Tibial artery (tissue), 4 donors: ENCODE measurements around the gene MS4A12.
A peak's percentile ranks its signal among the peaks of the same experiment; 100 is the strongest.

Experiments used
- DNase-seq, 2 donors: peaks; one replicate each; pipeline ENCODE4 v3.0.0-alpha.2; 2019
- H3K27ac ChIP-seq, 2 donors: fragments of 200-600 bp; sonication (generic) in 1 of 2; 1 replicate in 1 of 2; 2 replicates in 1 of 2; pipeline ENCODE4 v1.5.1; 2018 to 2019; ENCODE audit warnings: mild to moderate bottlenecking in 1 of 2
- H3K27me3 ChIP-seq, 2 donors: fragments of 200-600 bp; sonication (generic) in 1 of 2; one replicate each; pipeline versions ENCODE4 v1.5.1 to v1.6.0; 2016 to 2019
- H3K36me3 ChIP-seq, 3 donors: fragments of 200-600 bp; sonication (generic) in 2 of 3; one replicate each; pipeline ENCODE4 v1.5.1; 2016 to 2019; ENCODE audit warnings: mild to moderate bottlenecking in 2 of 3
- H3K4me1 ChIP-seq, 4 donors: fragments of 200-600 bp; sonication (generic) in 2 of 4; 1 replicate in 3 of 4; 2 replicates in 1 of 4; pipeline ENCODE4 v1.5.1; 2016 to 2019
- H3K4me3 ChIP-seq, 2 donors: fragments of 200-600 bp; sonication (generic) in 1 of 2; 1 replicate in 1 of 2; 2 replicates in 1 of 2; pipeline ENCODE4 v1.5.1; 2018 to 2019; ENCODE audit warnings: mild to moderate bottlenecking in 2 of 2
- H3K9me3 ChIP-seq, 3 donors: fragments of 200-600 bp; sonication (generic) in 1 of 3; one replicate each; pipeline ENCODE4 v1.5.1; 2016 to 2019
- CTCF ChIP-seq, 2 experiments: fragments of 200-600 bp in 1 of 2; fragments of 450-650 bp in 1 of 2; IDR thresholded peaks; one replicate each; pipeline ENCODE4 v1.5.1; 2017 to 2019; ENCODE audit warnings: antibody characterized with exemption in 2 of 2, mild to moderate bottlenecking in 1 of 2, moderate library complexity in 1 of 2
- intact Hi-C: fragments of 100-400 bp; cut with DNase I; formaldehyde crosslinking; loops from one replicate; pipeline ENCODE4 v1.15.0; 2023; ENCODE audit warnings: low total_unique reads

Gene MS4A12

GRCh38 chr11:60485987-60486386 lies 6.6 kb upstream of the MS4A12 start:
- H3K36me3 ChIP-seq, result no peaks in the 10 kb centered on the region
- intact Hi-C loops, result no loop called here
- no peaks in the 10 kb centered on the region for H3K27me3 ChIP-seq
- TF ChIP-seq CTCF (IDR thresholded peaks at IDR 0.05), result no peak
- no peak overlapping the region for H3K27ac ChIP-seq
- H3K4me3 ChIP-seq, result no peak overlapping the region
- H3K9me3 ChIP-seq, result no peaks in the 10 kb centered on the region
- H3K4me1 ChIP-seq, result no peaks in the 10 kb centered on the region
- no peak for DNase-seq

- no peaks in the 10 kb centered on the region for H3K4me1 ChIP-seq
- no peaks in the 10 kb centered on the region for H3K9me3 ChIP-seq
- intact Hi-C loops, result no loop called here
- DNase-seq, result no peak
- H3K4me3 ChIP-seq, result no peak overlapping the region
- no peaks in the 10 kb centered on the region for H3K36me3 ChIP-seq
- no peak overlapping the region for H3K27ac ChIP-seq
- TF ChIP-seq CTCF (IDR thresholded peaks at IDR 0.05), result no peak
- no peaks in the 10 kb centered on the region for H3K27me3 ChIP-seq
Observed at GRCh38 chr11:60493454-60493853, 876 bp downstream of the MS4A12 start.

- H3K27ac ChIP-seq, result no peak overlapping the region
- no peaks in the 10 kb centered on the region for H3K9me3 ChIP-seq
- H3K36me3 ChIP-seq, result no peaks in the 10 kb centered on the region
- H3K27me3 ChIP-seq, result no peaks in the 10 kb centered on the region
- intact Hi-C loops, result no loop called here
- TF ChIP-seq CTCF (IDR thresholded peaks at IDR 0.05), result no peak
- H3K4me3 ChIP-seq, result no peak overlapping the region
- no peaks in the 10 kb centered on the region for H3K4me1 ChIP-seq
- DNase-seq, result no peak
Observed at GRCh38 chr11:60498399-60498798, 5.8 kb downstream of the MS4A12 start.

GRCh38 chr11:60498853-60499252 lies 6.3 kb downstream of the MS4A12 start:
- Histone ChIP-seq H3K36me3 (no peaks in the 10 kb centered on the region), H3K4me1 (no peaks in the 10 kb centered on the region), H3K4me3 (no peak overlapping the region), H3K9me3 (no peaks in the 10 kb centered on the region), H3K27me3 (no peaks in the 10 kb centered on the region), H3K27ac (no peak overlapping the region)
- DNase-seq, result peak in 1 of 2 donors; percentile 28
- intact Hi-C loops, result no loop called here
- no peak for TF ChIP-seq CTCF (IDR thresholded peaks at IDR 0.05)

- Histone ChIP-seq H3K36me3 (no peaks in the 10 kb centered on the region), H3K4me3 (no peak overlapping the region), H3K27ac (no peak overlapping the region), H3K27me3 (no peaks in the 10 kb centered on the region), H3K9me3 (no peaks in the 10 kb centered on the region), H3K4me1 (no peaks in the 10 kb centered on the region)
- intact Hi-C loops, result no loop called here
- no peak for DNase-seq
- TF ChIP-seq CTCF (IDR thresholded peaks at IDR 0.05), result no peak
Observed at GRCh38 chr11:60500276-60500910, 7.8 kb downstream of the MS4A12 start.
